ENCODE results near the gene CACNA1C. TPM values are rescaled to one million over a fixed set of nuclear protein-coding genes. Genes with fewer than 3 reads are reported as not detected.

Gene CACNA1C
- total RNA-seq, 1 experiment from 2014 or later = 3.7 TPM

DNA sequence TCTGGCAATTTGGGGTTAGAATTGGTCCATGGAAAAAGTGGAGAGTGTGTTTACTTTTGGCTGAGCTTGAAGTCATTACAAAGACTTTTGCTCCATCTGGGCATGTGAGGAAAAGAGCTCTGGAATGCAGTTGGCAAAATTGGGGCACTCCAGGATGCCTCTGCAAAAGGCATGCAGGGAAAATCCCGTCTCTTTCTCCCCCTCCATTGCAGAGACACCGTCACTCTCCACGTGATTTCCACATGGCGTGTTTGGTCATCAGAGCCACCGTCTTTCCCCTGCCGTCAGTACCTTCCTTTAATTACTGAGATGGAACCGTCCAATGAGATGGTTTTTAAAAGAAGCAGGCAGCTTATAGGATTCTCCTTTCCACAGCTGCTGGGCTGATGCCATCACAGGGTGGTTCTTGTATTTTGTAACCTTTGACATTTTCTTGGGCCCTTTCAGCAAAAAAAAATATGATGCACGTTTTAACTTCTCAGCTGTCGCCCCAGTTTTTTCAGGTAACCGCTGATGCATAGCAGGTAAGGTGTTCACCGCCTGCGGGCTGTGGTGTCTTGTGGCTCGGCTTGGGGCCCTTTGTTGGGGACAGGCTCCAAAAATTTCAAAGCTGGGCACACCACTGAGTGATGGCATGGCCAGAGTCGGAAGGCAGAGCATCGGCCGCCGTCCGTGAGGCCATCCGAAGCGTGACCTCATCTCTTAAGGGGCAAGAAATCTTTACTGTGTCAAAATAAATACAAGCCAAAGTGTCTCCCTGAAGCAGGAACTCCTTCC is 68.4 kb downstream of the CACNA1C start:
- H3K4me1 ChIP-seq (ENCODE audit: insufficient read depth, low read length, poor library complexity, severe bottlenecking) = no peaks in the 10 kb centered on the region
- POLR2A ChIA-PET (ENCODE audit: low non-redundant PET) = no interaction called here

DNA sequence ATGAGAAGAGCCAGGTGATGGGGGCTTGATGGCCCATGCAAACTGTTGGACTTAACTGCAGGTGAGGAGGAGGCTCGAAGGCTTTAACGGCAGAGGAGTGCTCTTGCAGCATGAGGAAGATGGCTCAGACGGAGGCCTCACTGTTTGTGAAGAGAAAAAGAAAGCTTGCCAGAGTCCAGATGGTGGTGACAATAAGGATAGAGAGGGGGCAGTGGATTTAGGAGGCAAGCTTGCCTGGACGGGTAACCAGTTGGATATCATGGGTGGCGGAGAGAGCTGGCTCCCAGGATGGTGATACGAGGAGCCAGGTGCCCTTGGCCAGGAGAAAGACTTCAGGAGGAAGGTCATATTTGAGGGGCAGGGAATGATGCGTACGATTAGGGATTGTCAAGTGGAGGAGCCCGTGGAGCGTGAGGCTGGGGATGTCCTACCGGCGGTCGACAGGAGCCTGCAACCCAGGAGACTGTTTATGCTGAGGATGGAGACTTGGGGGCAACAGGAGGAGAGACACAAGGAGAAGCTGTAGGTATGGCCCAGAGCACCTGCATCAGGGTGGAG is 71.8 kb downstream of the CACNA1C start:
- Histone ChIP-seq H3K4me1 (ENCODE audit: insufficient read depth, low read length, poor library complexity, severe bottlenecking) (no peaks in the 10 kb centered on the region), H3K27me3 (replicated peaks; ENCODE audit: insufficient read depth, low read depth, low read length, poor library complexity) (no peaks in the 10 kb centered on the region), H3K4me3 (ENCODE audit: low read depth, low read length, poor library complexity, severe bottlenecking) (no peak overlapping the region), H3K36me3 (ENCODE audit: insufficient read depth, low read length, poor library complexity, severe bottlenecking) (no peaks in the 10 kb centered on the region), H3K9me3 (ENCODE audit: low read depth, low read length, poor library complexity, severe bottlenecking) (no peaks in the 10 kb centered on the region), H3K27ac (ENCODE audit: low read depth, low read length, poor library complexity, severe bottlenecking) (no peak overlapping the region)
- ChIA-PET CTCF (no interaction called here), POLR2A (ENCODE audit: low non-redundant PET) (no interaction called here)
- no TSS peak for BruUV-seq (replicated peaks)
- intact Hi-C loops (cut with micrococcal nuclease; ENCODE audit: unreplicated experiment) = no loop called here
- TF ChIP-seq, protein P1, sequence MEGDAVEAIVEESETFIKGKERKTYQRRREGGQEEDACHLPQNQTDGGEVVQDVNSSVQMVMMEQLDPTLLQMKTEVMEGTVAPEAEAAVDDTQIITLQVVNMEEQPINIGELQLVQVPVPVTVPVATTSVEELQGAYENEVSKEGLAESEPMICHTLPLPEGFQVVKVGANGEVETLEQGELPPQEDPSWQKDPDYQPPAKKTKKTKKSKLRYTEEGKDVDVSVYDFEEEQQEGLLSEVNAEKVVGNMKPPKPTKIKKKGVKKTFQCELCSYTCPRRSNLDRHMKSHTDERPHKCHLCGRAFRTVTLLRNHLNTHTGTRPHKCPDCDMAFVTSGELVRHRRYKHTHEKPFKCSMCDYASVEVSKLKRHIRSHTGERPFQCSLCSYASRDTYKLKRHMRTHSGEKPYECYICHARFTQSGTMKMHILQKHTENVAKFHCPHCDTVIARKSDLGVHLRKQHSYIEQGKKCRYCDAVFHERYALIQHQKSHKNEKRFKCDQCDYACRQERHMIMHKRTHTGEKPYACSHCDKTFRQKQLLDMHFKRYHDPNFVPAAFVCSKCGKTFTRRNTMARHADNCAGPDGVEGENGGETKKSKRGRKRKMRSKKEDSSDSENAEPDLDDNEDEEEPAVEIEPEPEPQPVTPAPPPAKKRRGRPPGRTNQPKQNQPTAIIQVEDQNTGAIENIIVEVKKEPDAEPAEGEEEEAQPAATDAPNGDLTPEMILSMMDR (conservative IDR thresholded peaks at IDR 0.05; ENCODE audit: low read depth, low read length) = no peak
- no peak for TF ChIP-seq EZH2 (IDR thresholded peaks at IDR 0.05; ENCODE audit: borderline replicate concordance, low read depth, low read length, poor library complexity, severe bottlenecking)
- DNase-seq (ENCODE audit: low spot score) = no peak

More for the DNA sequence above, 68.4 kb downstream of the CACNA1C start:
- intact Hi-C loops (cut with micrococcal nuclease; ENCODE audit: unreplicated experiment) = no loop called here
- Histone ChIP-seq H3K4me3 (ENCODE audit: low read depth, low read length, poor library complexity, severe bottlenecking) (no peak overlapping the region), H3K9me3 (ENCODE audit: low read depth, low read length, poor library complexity, severe bottlenecking) (no peaks in the 10 kb centered on the region), H3K36me3 (ENCODE audit: insufficient read depth, low read length, poor library complexity, severe bottlenecking) (no peaks in the 10 kb centered on the region), H3K27ac (ENCODE audit: low read depth, low read length, poor library complexity, severe bottlenecking) (no peak overlapping the region), H3K27me3 (replicated peaks; ENCODE audit: insufficient read depth, low read depth, low read length, poor library complexity) (no peaks in the 10 kb centered on the region)
- no peak for DNase-seq (ENCODE audit: low spot score)
- TF ChIP-seq, protein P1 (conservative IDR thresholded peaks at IDR 0.05; ENCODE audit: low read depth, low read length) = no peak
- no peak for TF ChIP-seq EZH2 (IDR thresholded peaks at IDR 0.05; ENCODE audit: borderline replicate concordance, low read depth, low read length, poor library complexity, severe bottlenecking)
- no TSS peak for BruUV-seq (replicated peaks)
- CTCF ChIA-PET = interaction anchor here (0.5 kb wide), 1 partner anchor 165 kb away, joined by 3 read pairs; no protein-coding TSS in a partner anchor

- BruUV-seq (replicated peaks) = no TSS peak
- H3K27ac ChIP-seq (ENCODE audit: low read depth, low read length, poor library complexity, severe bottlenecking) = no peak overlapping the region
- no peak overlapping the region for H3K4me3 ChIP-seq (ENCODE audit: low read depth, low read length, poor library complexity, severe bottlenecking)
- DNase-seq (ENCODE audit: low spot score) = no peak
- ChIA-PET CTCF (no interaction called here), POLR2A (ENCODE audit: low non-redundant PET) (interaction anchor here (0.6 kb wide), 1 partner anchor 20 kb away, joined by 3 read pairs; no protein-coding TSS in a partner anchor)
- H3K4me1 ChIP-seq (ENCODE audit: insufficient read depth, low read length, poor library complexity, severe bottlenecking) = no peaks in the 10 kb centered on the region
- H3K27me3 ChIP-seq (replicated peaks; ENCODE audit: insufficient read depth, low read depth, low read length, poor library complexity) = no peaks in the 10 kb centered on the region
- H3K9me3 ChIP-seq (ENCODE audit: low read depth, low read length, poor library complexity, severe bottlenecking) = no peaks in the 10 kb centered on the region
- TF ChIP-seq, protein P1 (conservative IDR thresholded peaks at IDR 0.05; ENCODE audit: low read depth, low read length) = no peak
- no peak for TF ChIP-seq EZH2 (IDR thresholded peaks at IDR 0.05; ENCODE audit: borderline replicate concordance, low read depth, low read length, poor library complexity, severe bottlenecking)
- H3K36me3 ChIP-seq (ENCODE audit: insufficient read depth, low read length, poor library complexity, severe bottlenecking) = no peaks in the 10 kb centered on the region
- intact Hi-C loops (cut with micrococcal nuclease; ENCODE audit: unreplicated experiment) = no loop called here
These were observed 73.1 kb downstream of the CACNA1C start for GRCh38 chr12:2125651-2126522.

Measured in A673 (cell line).